Small intestine (tissue), 7 donors: ENCODE data around the gene HMGN4. TPM values are rescaled to one million over a fixed set of nuclear protein-coding genes. Genes with fewer than 3 reads are reported as not detected.

ENCODE experiments used
- DNase-seq, 2 donors: peaks; one replicate each; pipeline versions ENCODE4 v3.0.0 to v3.0.0-alpha.2; 2013
- FAIRE-seq: peaks from 2 replicates; lab custom pipeline; 2012; peaks lifted over from hg19 to GRCh38; lab: Jason Lieb, UNC
- H3K27ac ChIP-seq, 3 donors: one replicate each; pipeline ENCODE4 v1.5.1; 2013; ENCODE audit warnings: low read length in 2 of 3, mild to moderate bottlenecking in 2 of 3, control low read depth in 1 of 3, inconsistent platforms in 1 of 3, low read depth in 1 of 3, moderate library complexity in 1 of 3
- H3K27me3 ChIP-seq, 3 donors: one replicate each; pipeline ENCODE4 v1.6.1; 2013; ENCODE audit warnings: low read length in 3 of 3, inconsistent platforms in 1 of 3; ENCODE audit not compliant: control insufficient read depth in 3 of 3, insufficient read depth in 3 of 3
- H3K36me3 ChIP-seq, 3 donors: one replicate each; pipeline ENCODE4 v1.6.1; 2013; ENCODE audit warnings: low read length in 3 of 3, inconsistent platforms in 1 of 3, low read depth in 1 of 3, mild to moderate bottlenecking in 1 of 3, moderate library complexity in 1 of 3; ENCODE audit not compliant: control insufficient read depth in 3 of 3, insufficient read depth in 2 of 3
- H3K4me1 ChIP-seq, 3 donors: one replicate each; pipeline ENCODE4 v1.6.1; 2013; ENCODE audit warnings: low read length in 2 of 3, inconsistent platforms in 1 of 3, low read depth in 1 of 3, mild to moderate bottlenecking in 1 of 3, moderate library complexity in 1 of 3; ENCODE audit not compliant: control insufficient read depth in 3 of 3, insufficient read depth in 2 of 3
- H3K4me3 ChIP-seq, 3 donors: one replicate each; pipeline ENCODE4 v1.5.1; 2013; ENCODE audit warnings: low read length in 3 of 3, control low read depth in 1 of 3, inconsistent platforms in 1 of 3, low read depth in 1 of 3, mild to moderate bottlenecking in 1 of 3, moderate library complexity in 1 of 3
- H3K9me3 ChIP-seq, 2 donors: one replicate each; pipeline ENCODE4 v1.6.1; 2013; ENCODE audit warnings: low read depth in 1 of 2, low read length in 1 of 2; ENCODE audit not compliant: control insufficient read depth in 2 of 2, insufficient read depth in 1 of 2
- WGBS, 3 donors: extraction: QIAGEN DNeasy Blood & Tissue Kit; methylation state at CpG; one replicate each; pipeline ENCODE4 v1.1.7; 2013; 5-methylcytosine and 5-hydroxymethylcytosine counted together
- polyA plus RNA-seq, 4 donors: library from polyadenylated mRNA; stranded (reverse) in 3 of 4; unstranded in 1 of 4; fragments of 200-250 nt in 3 of 4; fragments of 120-200 nt in 1 of 4; gene quantifications; one replicate each; pipeline versions ENCODE4 v1.2.1 to v1.2.3, GENCODE V29; 2013
- donor health status: healthy with polysubstance abuse.
- donor health status: control.
- donor health status: control.
- donor health status: Bipolar disorder and iron deficiency.
- donor health status: healthy.

The HMGN4 gene
- polyA plus RNA-seq, 4 donors: 47.0 to 62.7 (median 59.4) TPM

GRCh38 chr6:26550250-26550993, 12.3 kb downstream of the HMGN4 start:
- peak overlapping the region; percentile 40 to 66 (median 54) for H3K4me3 ChIP-seq
- WGBS, 3 donors: 3 to 11% (median 6%) methylated on average over 41 to 42 of the region's 42 CpGs
- no peaks in the 10 kb centered on the region for H3K27me3 ChIP-seq
- FAIRE-seq (no peak), DNase-seq (peak; percentile 56 to 84)
- peaks cover 2 to 12% (median 5%) of the 10 kb centered on the region in 3 donors for H3K4me1 ChIP-seq
- no peaks in the 10 kb centered on the region for H3K9me3 ChIP-seq
- no peaks in the 10 kb centered on the region for H3K36me3 ChIP-seq
- peak overlapping the region in 2 of 3 donors; percentile 8 to 58 for H3K27ac ChIP-seq

- 81 to 91% (median 89%) methylated on average over 10 of the region's 10 CpGs for WGBS, 3 donors
- Histone ChIP-seq H3K4me3 (no peak overlapping the region), H3K27me3 (no peaks in the 10 kb centered on the region), H3K27ac (no peak overlapping the region), H3K4me1 (peaks cover 2 to 12% (median 5%) of the 10 kb centered on the region in 3 donors), H3K9me3 (no peaks in the 10 kb centered on the region), H3K36me3 (no peaks in the 10 kb centered on the region)
- DNase-seq: no peak
- no peak for FAIRE-seq
These were observed 14.0 kb downstream of the HMGN4 start for GRCh38 chr6:26552205-26552604.

- Histone ChIP-seq H3K9me3 (no peaks in the 10 kb centered on the region), H3K36me3 (no peaks in the 10 kb centered on the region), H3K27ac (no peak overlapping the region), H3K27me3 (no peaks in the 10 kb centered on the region), H3K4me1 (peaks cover 2 to 12% (median 5%) of the 10 kb centered on the region in 3 donors), H3K4me3 (peak overlapping the region in 2 of 3 donors; percentile 22 to 43)
- no peak for FAIRE-seq
- whole genome bisulfite sequencing, 3 donors: 33 to 44% (median 40%) methylated on average over 11 of the region's 11 CpGs
- no peak for DNase-seq
These were observed 14.5 kb downstream of the HMGN4 start for GRCh38 chr6:26552640-26553188.

GRCh38 chr6:26553264-26553634, 15.1 kb downstream of the HMGN4 start:
- no peaks in the 10 kb centered on the region for H3K36me3 ChIP-seq
- peaks cover 2 to 12% (median 5%) of the 10 kb centered on the region in 3 donors for H3K4me1 ChIP-seq
- no peak for FAIRE-seq
- H3K27ac ChIP-seq: peak overlapping the region in 1 of 3 donors; percentile 37
- peak; percentile 74 to 83 for DNase-seq
- H3K4me3 ChIP-seq: peak overlapping the region; percentile 22 to 51 (median 40)
- WGBS, 3 donors: 0 to 1% (median 0%) methylated on average over 13 of the region's 13 CpGs
- no peaks in the 10 kb centered on the region for H3K9me3 ChIP-seq
- H3K27me3 ChIP-seq: no peaks in the 10 kb centered on the region

- Histone ChIP-seq H3K4me3 (peak overlapping the region; percentile 7 to 51 (median 40)), H3K27me3 (no peaks in the 10 kb centered on the region), H3K36me3 (no peaks in the 10 kb centered on the region), H3K4me1 (peaks cover 2 to 12% (median 5%) of the 10 kb centered on the region in 3 donors), H3K9me3 (no peaks in the 10 kb centered on the region), H3K27ac (peak overlapping the region in 2 of 3 donors; percentile 48 to 89)
- FAIRE-seq (no peak), DNase-seq (peak; percentile 84)
- 0% methylated on average over 19 of the region's 19 CpGs for WGBS, 3 donors
These were observed 15.7 kb downstream of the HMGN4 start for GRCh38 chr6:26553635-26554446.

GRCh38 chr6:26554447-26554696, 16.2 kb downstream of the HMGN4 start:
- Histone ChIP-seq H3K27me3 (no peaks in the 10 kb centered on the region), H3K36me3 (no peaks in the 10 kb centered on the region), H3K9me3 (no peaks in the 10 kb centered on the region), H3K4me1 (peaks cover 2 to 12% (median 5%) of the 10 kb centered on the region in 3 donors), H3K27ac (peak overlapping the region; percentile 22 to 89 (median 23)), H3K4me3 (peak overlapping the region in 2 of 3 donors; percentile 32 to 51)
- FAIRE-seq: no peak
- no peak for DNase-seq
- WGBS, 3 donors: 0 to 17% (median 3%) methylated on average over 1 of the region's 1 CpG

GRCh38 chr6:26554697-26555504, 16.7 kb downstream of the HMGN4 start:
- FAIRE-seq: no peak
- Histone ChIP-seq H3K9me3 (no peaks in the 10 kb centered on the region), H3K27ac (peak overlapping the region; percentile 22 to 89 (median 23)), H3K4me1 (peaks cover 2 to 12% (median 2%) of the 10 kb centered on the region in 3 donors), H3K36me3 (no peaks in the 10 kb centered on the region), H3K27me3 (no peaks in the 10 kb centered on the region), H3K4me3 (peak overlapping the region in 2 of 3 donors; percentile 32 to 51)
- DNase-seq: peak; percentile 33 to 57
- 5 to 9% (median 8%) methylated on average over 27 of the region's 27 CpGs for WGBS, 3 donors
